Naive thymus-derived CD4-positive, alpha-beta T cell (primary cell): ENCODE measurements around the gene ETS1. TPM values are rescaled to one million over a fixed set of nuclear protein-coding genes. Genes with fewer than 3 reads are reported as not detected.
A peak's percentile ranks its signal among the peaks of the same experiment; 100 is the strongest.

Experiments
- ATAC-seq: fragments of 150-1000 bp; cut with Tn5 transposase; 2 replicates; pipeline ENCODE4 v1.10.0; 2021; ENCODE audit warnings: mild to moderate bottlenecking, moderate library complexity
- CTCF ChIA-PET: fragments of 350-600 bp; sonication (Branson Sonifier 250); formaldehyde crosslinking; loops from one replicate; lab custom pipeline; 2021; ENCODE audit warnings: antibody characterized with exemption; lab: Charles Lee
- POLR2A ChIA-PET: fragments of 350-600 bp; sonication (Branson Sonifier 250); formaldehyde crosslinking; loops from one replicate; lab custom pipeline; 2021; ENCODE audit warnings: antibody characterized with exemption, inconsistent platforms; lab: Charles Lee
- DNase-seq, 9 donors: peaks; one replicate each; pipeline versions ENCODE4 v3.0.0 to v3.0.0-alpha.2; 2020 to 2022; ENCODE audit warnings: mixed read lengths in 1 of 9
- H3K27ac ChIP-seq: one replicate; pipeline ENCODE4 v1.7.0; 2013; ENCODE audit warnings: mild to moderate bottlenecking, low read depth, low read length, moderate library complexity
- H3K27me3 ChIP-seq, 2 donors: one replicate each; pipeline ENCODE4 v1.7.0; 2013; ENCODE audit warnings: low read length in 2 of 2, mild to moderate bottlenecking in 2 of 2, moderate library complexity in 2 of 2; ENCODE audit not compliant: control insufficient read depth in 2 of 2, insufficient read depth in 2 of 2
- H3K36me3 ChIP-seq, 3 experiments: 1 replicate in 2 of 3; 2 replicates in 1 of 3; pipeline ENCODE4 v1.7.0; 2013; ENCODE audit warnings: low read length in 3 of 3, mild to moderate bottlenecking in 3 of 3, moderate library complexity in 1 of 3; ENCODE audit not compliant: insufficient read depth in 3 of 3, control insufficient read depth in 2 of 3
- H3K4me1 ChIP-seq, 2 donors: one replicate each; pipeline ENCODE4 v1.7.0; 2013; ENCODE audit warnings: low read length in 2 of 2, mild to moderate bottlenecking in 2 of 2, moderate library complexity in 1 of 2; ENCODE audit not compliant: control insufficient read depth in 2 of 2, insufficient read depth in 2 of 2
- H3K4me3 ChIP-seq: 2 replicates; pipeline ENCODE4 v1.7.0; 2013; ENCODE audit warnings: mild to moderate bottlenecking, low read length
- H3K9me3 ChIP-seq, 3 experiments: 1 replicate in 2 of 3; 2 replicates in 1 of 3; pipeline ENCODE4 v1.7.0; 2013; ENCODE audit warnings: low read length in 3 of 3; ENCODE audit not compliant: control insufficient read depth in 2 of 3
- H3K27ac Mint-ChIP-seq, 9 donors: one replicate each; pipeline ENCODE4 v1.8.0; 2020 to 2022; ENCODE audit warnings: mixed read lengths in 9 of 9, mild to moderate bottlenecking in 8 of 9, moderate library complexity in 5 of 9, inconsistent platforms in 2 of 9
- H3K27me3 Mint-ChIP-seq, 5 donors: one replicate each; pipeline ENCODE4 v1.8.0; 2021 to 2022; ENCODE audit warnings: mixed read lengths in 5 of 5, mild to moderate bottlenecking in 1 of 5
- H3K36me3 Mint-ChIP-seq, 5 donors: one replicate each; pipeline ENCODE4 v1.8.0; 2020 to 2022; ENCODE audit warnings: mixed read lengths in 5 of 5, mild to moderate bottlenecking in 3 of 5, inconsistent platforms in 1 of 5
- H3K4me1 Mint-ChIP-seq, 7 donors: one replicate each; pipeline ENCODE4 v1.8.0; 2020 to 2022; ENCODE audit warnings: mixed read lengths in 7 of 7, mild to moderate bottlenecking in 3 of 7, inconsistent platforms in 1 of 7
- H3K4me3 Mint-ChIP-seq, 10 donors: one replicate each; pipeline ENCODE4 v1.8.0; 2020 to 2022; ENCODE audit warnings: mild to moderate bottlenecking in 10 of 10, mixed read lengths in 10 of 10, moderate library complexity in 6 of 10, inconsistent platforms in 2 of 10
- H3K9me3 Mint-ChIP-seq, 11 donors: one replicate each; pipeline ENCODE4 v1.8.0; 2020 to 2022; ENCODE audit warnings: mixed read lengths in 11 of 11, mild to moderate bottlenecking in 4 of 11, inconsistent platforms in 1 of 11, moderate library complexity in 1 of 11
- intact Hi-C, 2 donors: fragments of 100-400 bp; cut with micrococcal nuclease; formaldehyde crosslinking; loops; one replicate each; pipeline ENCODE4 v1.15.1; 2023
- polyA plus RNA-seq, 2 donors: library from polyadenylated mRNA; unstranded; fragments of 300-500 nt; fragmentation: Illumina TruSeq; gene quantifications; one replicate each; pipeline ENCODE4 v1.2.3, GENCODE V29; 2021
- total RNA-seq, 6 experiments: library from RNA in 5 of 6; stranded (reverse) in 5 of 6; gene quantifications; 1 replicate in 5 of 6; 2 replicates in 1 of 6; pipeline ENCODE4 v1.2.3 and lab custom pipeline; 2021 to 2026

ETS1 gene
- total and polyA plus RNA-seq, 7 experiments from 2014 or later: 514 to 871 (median 676) TPM

GRCh38 chr11:128496692-128497060 is 90.7 kb downstream of the ETS1 start:
- Mint-ChIP-seq H3K4me1 (peaks cover 83 to 100% (median 97%) of the 10 kb centered on the region in 7 donors), H3K27ac (peak overlapping the region; percentile 89 to 99 (median 95)), H3K27me3 (no peaks in the 10 kb centered on the region), H3K4me3 (peak overlapping the region; percentile 81 to 100 (median 94)), H3K36me3 (peaks cover 18 to 72% (median 62%) of the 10 kb centered on the region in 5 donors), H3K9me3 (peaks cover 0 to 3% (median 0%) of the 10 kb centered on the region in 11 donors)
- Histone ChIP-seq H3K9me3 (no peaks in the 10 kb centered on the region), H3K4me3 (peak overlapping the region; percentile 36), H3K27ac (peak overlapping the region; percentile 97), H3K36me3 (peaks cover 0 to 17% (median 6%) of the 10 kb centered on the region in 3 experiments), H3K27me3 (no peaks in the 10 kb centered on the region), H3K4me1 (peaks cover 90 to 95% of the 10 kb centered on the region in 2 donors)
- intact Hi-C loops: no loop called here
- ChIA-PET CTCF (interaction anchor here (0.8 to 2.6 kb wide), 7 partner anchors 14 to 136 kb away, joined by 3 to 12 read pairs (median 4); no protein-coding TSS in a partner anchor), POLR2A (interaction anchor here (1.5 to 30.8 kb wide), 8 partner anchors 9 to 204 kb away, joined by 4 to 691 read pairs (median 277); no protein-coding TSS in a partner anchor)
- ATAC-seq: peak; percentile 1
- DNase-seq: peak in 1 of 9 donors; percentile 8

DNA sequence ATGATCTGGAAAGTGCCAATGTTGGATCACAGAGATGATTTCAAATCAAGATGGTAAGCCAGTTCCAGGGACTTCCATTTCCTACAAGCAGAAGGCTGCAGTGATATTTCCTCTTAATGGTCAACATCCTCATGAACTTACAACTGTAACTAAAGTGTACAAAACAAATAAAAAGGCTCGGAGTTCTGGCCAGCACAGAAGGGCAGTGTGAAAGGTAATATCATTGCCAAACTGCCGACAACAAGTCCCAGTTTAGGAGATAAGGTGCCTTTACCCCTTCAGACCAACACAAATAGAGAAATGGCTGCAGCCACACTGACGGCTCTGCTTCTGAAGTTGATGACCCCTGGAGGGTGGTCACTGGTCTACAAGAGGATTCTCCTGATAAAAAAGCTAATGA is 91.1 kb downstream of the ETS1 start:
- ATAC-seq: no peak
- Histone ChIP-seq H3K36me3 (peaks cover 0 to 21% (median 1%) of the 10 kb centered on the region in 3 experiments), H3K4me1 (peaks cover 91 to 95% of the 10 kb centered on the region in 2 donors), H3K27ac (peak overlapping the region; percentile 97), H3K9me3 (no peaks in the 10 kb centered on the region), H3K4me3 (peak overlapping the region; percentile 36), H3K27me3 (no peaks in the 10 kb centered on the region)
- intact Hi-C loops: no loop called here
- CTCF ChIA-PET: interaction anchor here (0.8 to 2.5 kb wide), 5 partner anchors 14 to 134 kb away, joined by 3 to 8 read pairs (median 3); no protein-coding TSS in a partner anchor
- DNase-seq: peak in 1 of 9 donors; percentile 11
- Mint-ChIP-seq H3K27me3 (no peaks in the 10 kb centered on the region), H3K4me3 (peak overlapping the region; percentile 81 to 100 (median 94)), H3K4me1 (peaks cover 83 to 100% (median 97%) of the 10 kb centered on the region in 7 donors), H3K36me3 (peaks cover 21 to 75% (median 66%) of the 10 kb centered on the region in 5 donors), H3K27ac (peak overlapping the region; percentile 89 to 99 (median 95)), H3K9me3 (peaks cover 0 to 3% (median 0%) of the 10 kb centered on the region in 11 donors)
- POLR2A ChIA-PET: interaction anchor here (1.5 to 30.8 kb wide), 8 partner anchors 9 to 203 kb away, joined by 4 to 691 read pairs (median 277); no protein-coding TSS in a partner anchor

GRCh38 chr11:128494418-128495332 is 92.7 kb downstream of the ETS1 start:
- peak overlapping the region; percentile 89 to 99 (median 95) for H3K27ac Mint-ChIP-seq
- Histone ChIP-seq H3K4me1 (peaks cover 93 to 97% of the 10 kb centered on the region in 2 donors), H3K4me3 (peak overlapping the region; percentile 25), H3K9me3 (no peaks in the 10 kb centered on the region), H3K36me3 (peaks cover 7 to 33% (median 8%) of the 10 kb centered on the region in 3 experiments), H3K27me3 (no peaks in the 10 kb centered on the region), H3K27ac (peak overlapping the region; percentile 97)
- H3K9me3 Mint-ChIP-seq: peaks cover 0 to 3% (median 0%) of the 10 kb centered on the region in 11 donors
- no peaks in the 10 kb centered on the region for H3K27me3 Mint-ChIP-seq
- H3K36me3 Mint-ChIP-seq: peaks cover 16 to 80% (median 70%) of the 10 kb centered on the region in 5 donors
- peak overlapping the region; percentile 65 to 100 (median 94) for H3K4me3 Mint-ChIP-seq
- ChIA-PET POLR2A (interaction anchor here (0.7 to 16.8 kb wide), 9 partner anchors 11 to 224 kb away, joined by 3 to 545 read pairs (median 6); no protein-coding TSS in a partner anchor), CTCF (interaction anchor here (0.9 to 1.7 kb wide), 6 partner anchors 11 to 204 kb away, joined by 3 to 15 read pairs (median 4); no protein-coding TSS in a partner anchor)
- ATAC-seq: peak; percentile 61
- intact Hi-C loops: loop anchor here (1.0 to 2.0 kb wide), 5 partner anchors 8 to 26 kb away; no protein-coding TSS in a partner anchor
- DNase-seq: peak in 4 of 9 donors; percentile 36 to 60 (median 58)
- peaks cover 76 to 100% (median 99%) of the 10 kb centered on the region in 7 donors for H3K4me1 Mint-ChIP-seq

GRCh38 chr11:128493570-128493965 is 93.8 kb downstream of the ETS1 start:
- Mint-ChIP-seq H3K36me3 (peaks cover 26 to 82% (median 73%) of the 10 kb centered on the region in 5 donors), H3K27ac (peak overlapping the region; percentile 93 to 99 (median 96)), H3K4me3 (peak overlapping the region; percentile 71 to 100 (median 88)), H3K27me3 (no peaks in the 10 kb centered on the region), H3K9me3 (peaks cover 0 to 3% (median 0%) of the 10 kb centered on the region in 11 donors), H3K4me1 (peaks cover 77 to 100% (median 99%) of the 10 kb centered on the region in 7 donors)
- intact Hi-C loops: loop anchor here in 1 of 2 donors (2.0 kb wide), 1 partner anchor 17 kb away; no protein-coding TSS in a partner anchor
- no peaks in the 10 kb centered on the region for H3K27me3 ChIP-seq
- peak overlapping the region; percentile 97 for H3K27ac ChIP-seq
- H3K9me3 ChIP-seq: no peaks in the 10 kb centered on the region
- CTCF ChIA-PET: interaction anchor here (0.9 to 2.4 kb wide), 5 partner anchors 10 to 203 kb away, joined by 3 to 15 read pairs (median 4); no protein-coding TSS in a partner anchor
- ATAC-seq (no peak), DNase-seq (no peak)
- peak overlapping the region; percentile 21 for H3K4me3 ChIP-seq
- peaks cover 17 to 44% (median 19%) of the 10 kb centered on the region in 3 experiments for H3K36me3 ChIP-seq
- H3K4me1 ChIP-seq: peaks cover 93 to 97% of the 10 kb centered on the region in 2 donors
- POLR2A ChIA-PET: interaction anchor here (1.3 to 16.8 kb wide), 6 partner anchors 12 to 134 kb away, joined by 6 to 545 read pairs (median 108); no protein-coding TSS in a partner anchor

GRCh38 chr11:128492903-128493569 is 94.3 kb downstream of the ETS1 start:
- Histone ChIP-seq H3K36me3 (peaks cover 19 to 49% (median 24%) of the 10 kb centered on the region in 3 experiments), H3K27me3 (no peaks in the 10 kb centered on the region), H3K9me3 (no peaks in the 10 kb centered on the region), H3K4me1 (peaks cover 94 to 97% of the 10 kb centered on the region in 2 donors), H3K4me3 (peak overlapping the region; percentile 21), H3K27ac (peak overlapping the region; percentile 97)
- ChIA-PET CTCF (interaction anchor here (1.2 to 2.4 kb wide), 6 partner anchors 9 to 203 kb away, joined by 3 to 15 read pairs (median 5); no protein-coding TSS in a partner anchor), POLR2A (interaction anchor here (0.6 to 16.8 kb wide), 8 partner anchors 11 to 196 kb away, joined by 3 to 545 read pairs (median 55); no protein-coding TSS in a partner anchor)
- Mint-ChIP-seq H3K4me1 (peaks cover 77 to 100% (median 100%) of the 10 kb centered on the region in 7 donors), H3K4me3 (peak overlapping the region; percentile 71 to 100 (median 88)), H3K36me3 (peaks cover 27 to 87% (median 75%) of the 10 kb centered on the region in 5 donors), H3K27me3 (no peaks in the 10 kb centered on the region), H3K9me3 (peaks cover 0 to 3% (median 0%) of the 10 kb centered on the region in 11 donors), H3K27ac (peak overlapping the region; percentile 93 to 99 (median 96))
- intact Hi-C loops: loop anchor here (1.0 to 2.0 kb wide), 2 partner anchors 10 to 16 kb away; no protein-coding TSS in a partner anchor
- ATAC-seq: peak; percentile 38
- DNase-seq: peak in 1 of 9 donors; percentile 48
